ENCODE results near the gene TOMM6.
"Not testable (repeated sequence)": the region's sequence is repeated elsewhere in the genome, so short reads cannot be mapped to it uniquely, and the experiment has no call there.

The TOMM6 gene

DNA sequence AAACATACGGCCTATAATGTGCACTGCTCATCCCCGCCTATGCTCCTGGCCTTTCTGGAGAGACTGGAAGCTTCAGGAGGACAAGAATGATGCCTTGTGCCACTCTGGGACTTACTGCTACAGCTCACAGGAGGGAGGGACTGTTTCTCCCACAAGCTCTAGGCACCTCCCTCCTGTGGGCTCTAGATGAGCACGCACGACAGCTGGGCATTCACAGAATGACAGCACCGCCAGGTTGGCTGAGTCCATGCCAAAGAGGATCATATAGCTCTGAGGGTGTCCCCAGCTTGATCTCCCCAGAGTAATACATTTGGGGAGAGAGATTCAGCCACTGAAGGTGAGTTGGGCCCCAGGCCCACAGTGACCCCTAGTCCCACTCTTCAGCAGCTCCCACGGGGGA lies 30.2 kb upstream of the TOMM6 start:
- no peaks in the 10 kb centered on the region for H3K36me3 Mint-ChIP-seq
- no peaks in the 10 kb centered on the region for H3K4me1 Mint-ChIP-seq
- no peaks in the 10 kb centered on the region for H3K9me3 Mint-ChIP-seq
- H3K4me3 Mint-ChIP-seq: no peak overlapping the region
- H3K27me3 Mint-ChIP-seq: peaks cover 15% of the 10 kb centered on the region
- H3K27ac Mint-ChIP-seq: no peak overlapping the region
- ATAC-seq: no peak

DNA sequence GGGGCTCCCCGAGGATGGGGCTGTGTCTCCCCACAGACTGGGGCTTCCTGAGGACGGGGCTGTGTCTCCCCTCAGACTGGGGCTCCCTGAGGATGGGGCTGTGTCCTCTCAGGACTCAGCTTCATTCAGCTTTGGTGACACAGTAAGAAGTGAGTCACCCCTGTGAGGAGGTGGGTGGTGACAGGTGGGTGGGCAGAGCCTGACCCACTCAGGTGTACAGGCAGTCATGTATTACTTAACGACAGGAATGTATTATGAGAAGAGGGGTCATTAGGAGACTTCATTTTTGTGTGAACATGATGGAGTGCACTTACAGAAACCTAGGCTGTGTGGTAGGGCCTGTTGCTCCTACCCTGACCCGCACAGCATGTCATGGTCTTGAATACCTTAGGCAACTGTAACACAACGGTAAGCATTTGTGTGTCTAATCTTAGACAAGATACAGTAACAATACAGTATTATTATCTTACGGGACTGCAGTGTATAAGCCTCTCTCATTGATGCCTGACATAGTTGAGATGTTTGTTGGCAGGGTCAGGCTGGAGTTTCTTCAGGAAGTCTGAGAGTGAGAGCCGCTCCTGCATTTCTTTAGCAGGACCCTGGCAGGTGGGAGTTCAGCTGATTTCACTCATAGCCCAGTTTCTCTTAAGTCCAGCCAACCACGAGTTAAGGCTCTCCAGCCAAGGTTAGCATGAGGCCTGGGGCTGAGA lies 29.4 kb upstream of the TOMM6 start:
- no peaks in the 10 kb centered on the region for H3K9me3 Mint-ChIP-seq
- no peak overlapping the region for H3K27ac Mint-ChIP-seq
- no peak overlapping the region for H3K4me3 Mint-ChIP-seq
- H3K4me1 Mint-ChIP-seq: no peaks in the 10 kb centered on the region
- no peaks in the 10 kb centered on the region for H3K36me3 Mint-ChIP-seq
- ATAC-seq: no peak
- peaks cover 15% of the 10 kb centered on the region for H3K27me3 Mint-ChIP-seq

DNA sequence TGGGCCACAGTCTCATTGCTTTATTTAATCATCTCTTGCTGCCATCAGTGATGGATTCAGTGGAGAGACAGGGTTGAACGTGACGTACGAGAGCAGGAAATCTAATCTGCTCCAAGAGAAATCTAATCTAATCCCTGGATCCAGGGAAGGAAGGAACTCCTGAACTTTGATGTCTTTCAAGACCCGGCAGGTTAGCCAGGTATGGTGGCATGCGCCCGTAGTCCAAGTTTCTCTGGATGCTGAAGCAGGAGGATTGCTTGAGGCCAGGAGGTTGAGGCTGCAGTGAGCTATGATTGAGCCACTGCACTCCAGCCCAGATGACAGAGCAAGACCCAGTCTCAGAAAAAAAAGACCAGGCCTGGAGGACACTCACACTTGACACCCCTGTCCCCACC lies 28.9 kb upstream of the TOMM6 start:
- H3K27ac Mint-ChIP-seq: no peak overlapping the region
- H3K36me3 Mint-ChIP-seq: no peaks in the 10 kb centered on the region
- no peaks in the 10 kb centered on the region for H3K4me1 Mint-ChIP-seq
- H3K9me3 Mint-ChIP-seq: no peaks in the 10 kb centered on the region
- no peak overlapping the region for H3K4me3 Mint-ChIP-seq
- peaks cover 15% of the 10 kb centered on the region for H3K27me3 Mint-ChIP-seq
- no peak for ATAC-seq

DNA sequence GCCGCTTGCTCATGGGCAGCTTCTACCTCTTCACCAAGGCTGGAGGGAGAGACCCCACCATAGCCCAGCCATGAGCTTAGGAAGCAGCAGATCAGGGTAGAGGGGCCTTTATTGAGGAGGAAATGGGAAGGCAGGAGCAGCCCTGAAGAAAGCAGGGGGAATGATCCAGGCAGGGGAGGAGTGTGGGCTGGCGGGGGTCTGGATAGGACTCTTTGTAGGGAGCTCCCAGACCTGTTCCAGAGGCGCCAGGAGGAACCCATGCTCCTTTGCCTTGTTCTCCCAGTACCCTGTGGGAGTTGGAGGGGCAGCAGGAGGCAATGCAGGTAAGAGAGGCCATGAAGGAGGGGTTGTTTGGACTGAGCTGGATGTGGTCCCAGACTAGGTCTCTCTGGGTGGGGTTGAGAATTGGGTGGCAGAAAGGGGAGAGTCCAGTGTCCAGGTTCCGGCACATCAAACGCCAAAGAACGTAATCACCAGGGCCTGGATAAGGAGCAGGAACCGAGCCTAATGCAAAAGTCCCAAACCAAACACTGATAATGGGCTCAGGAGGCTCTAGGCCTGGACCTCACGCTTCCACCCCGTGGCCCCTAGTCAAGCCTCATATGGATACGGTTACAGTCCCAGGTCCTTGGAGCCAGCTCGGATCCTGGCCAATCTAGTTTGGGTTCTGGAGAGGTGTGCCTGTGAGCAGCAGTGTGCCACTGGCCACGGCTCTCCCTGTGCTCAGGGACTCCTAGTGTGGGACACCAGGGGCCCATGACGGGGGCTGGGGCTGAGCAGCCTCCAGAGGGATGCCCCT lies 28.2 kb upstream of the TOMM6 start:
- Mint-ChIP-seq H3K27me3 (peaks cover 15% of the 10 kb centered on the region), H3K36me3 (no peaks in the 10 kb centered on the region), H3K9me3 (no peaks in the 10 kb centered on the region), H3K4me3 (no peak overlapping the region), H3K27ac (no peak overlapping the region), H3K4me1 (no peaks in the 10 kb centered on the region)
- ATAC-seq: no peak

DNA sequence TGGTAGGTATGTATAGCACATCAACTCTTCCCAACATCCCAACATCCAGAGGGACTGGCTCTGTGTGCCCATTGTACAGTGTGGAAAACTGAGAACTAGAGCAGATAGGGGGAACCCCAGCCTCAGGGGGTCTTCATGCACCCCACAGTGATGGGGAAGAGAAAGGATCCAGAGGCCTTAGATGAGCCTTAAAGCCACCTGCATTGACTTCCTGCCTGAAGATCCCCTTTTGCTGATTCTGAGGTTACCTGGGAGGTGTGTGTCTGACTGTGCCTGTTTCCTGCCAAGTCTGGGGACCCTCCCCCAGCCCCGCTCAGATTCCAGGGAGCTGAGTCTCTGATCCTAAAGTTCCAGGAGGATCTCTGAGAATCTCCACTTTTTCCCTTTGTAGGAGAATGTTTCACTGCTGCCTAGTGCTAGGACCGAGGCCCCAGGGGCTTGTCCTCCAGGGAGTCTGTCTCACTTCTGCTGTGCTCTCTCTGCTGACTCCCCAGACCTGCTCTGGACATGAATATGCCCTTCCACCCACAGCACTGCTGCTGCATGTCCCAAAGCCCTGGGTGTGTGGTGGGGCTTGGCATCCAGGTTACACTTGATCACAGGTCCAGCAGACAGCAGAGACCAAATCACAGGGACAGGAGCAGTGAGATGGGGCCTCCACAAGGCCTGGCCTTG lies 27.5 kb upstream of the TOMM6 start:
- no peaks in the 10 kb centered on the region for H3K36me3 Mint-ChIP-seq

DNA sequence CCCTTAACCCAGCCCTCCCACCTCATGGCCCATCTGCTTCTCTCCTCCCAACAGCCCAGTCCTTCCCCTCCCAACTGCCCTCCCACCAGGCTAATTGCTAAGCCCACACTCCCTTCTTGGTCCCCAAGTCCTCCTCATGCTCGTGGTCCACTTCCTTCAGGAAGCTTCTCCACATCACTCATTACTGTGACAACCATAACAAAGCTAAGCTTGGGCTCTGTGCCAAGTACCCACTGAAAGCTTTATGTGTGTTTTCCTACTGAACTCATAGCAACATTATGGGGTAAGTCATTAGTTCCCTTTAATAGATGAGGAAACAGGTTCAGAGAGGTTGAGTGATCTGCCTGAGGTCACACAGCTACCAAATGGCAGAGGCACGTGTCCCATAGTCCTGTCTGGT lies 24.0 kb upstream of the TOMM6 start:
- Mint-ChIP-seq H3K4me3 (no peak overlapping the region), H3K36me3 (no peaks in the 10 kb centered on the region), H3K27me3 (no peaks in the 10 kb centered on the region), H3K9me3 (no peaks in the 10 kb centered on the region), H3K4me1 (no peaks in the 10 kb centered on the region), H3K27ac (no peak overlapping the region)
- ATAC-seq: no peak

More for the DNA sequence above, 27.5 kb upstream of the TOMM6 start:
- no peak overlapping the region for H3K27ac Mint-ChIP-seq
- H3K9me3 Mint-ChIP-seq: no peaks in the 10 kb centered on the region
- peak; percentile 46 for ATAC-seq
- H3K4me1 Mint-ChIP-seq: no peaks in the 10 kb centered on the region
- H3K4me3 Mint-ChIP-seq: no peak overlapping the region
- H3K27me3 Mint-ChIP-seq: peaks cover 15% of the 10 kb centered on the region

DNA sequence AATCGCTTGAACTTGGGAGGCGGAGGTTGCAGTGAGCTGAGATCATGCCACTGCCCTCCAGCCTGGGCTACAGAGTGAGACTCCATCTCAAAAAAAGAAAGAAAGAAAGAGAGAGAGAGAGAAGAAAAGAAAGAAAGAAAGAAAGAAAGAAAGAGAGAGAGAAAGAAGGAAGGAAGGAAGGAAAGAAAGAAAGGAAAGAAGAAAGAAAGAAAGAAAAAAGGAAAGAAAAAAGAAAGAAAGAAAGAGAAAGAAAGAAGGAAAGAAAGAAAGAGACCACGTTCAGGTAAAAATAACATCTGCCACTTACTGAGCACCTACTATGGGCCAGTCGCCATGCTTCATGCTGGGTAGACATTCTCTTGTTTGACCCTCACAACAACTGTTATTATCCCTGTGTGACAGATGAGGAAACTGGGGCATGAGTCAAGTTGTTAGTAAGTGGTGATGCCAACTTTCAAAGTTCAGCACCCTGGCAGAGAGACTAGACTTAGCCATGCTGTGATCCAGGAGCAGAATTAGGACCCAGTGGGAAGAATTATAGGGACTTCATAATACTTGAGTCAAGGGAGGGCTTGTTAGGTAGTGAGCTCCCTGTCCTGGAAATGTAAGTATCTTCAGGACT lies 21.3 kb upstream of the TOMM6 start:
- not testable (repeated sequence) for H3K4me1 Mint-ChIP-seq, H3K27ac Mint-ChIP-seq, H3K27me3 Mint-ChIP-seq, H3K9me3 Mint-ChIP-seq, ATAC-seq, H3K4me3 Mint-ChIP-seq
- peaks cover 11% of the 10 kb centered on the region for H3K36me3 Mint-ChIP-seq

DNA sequence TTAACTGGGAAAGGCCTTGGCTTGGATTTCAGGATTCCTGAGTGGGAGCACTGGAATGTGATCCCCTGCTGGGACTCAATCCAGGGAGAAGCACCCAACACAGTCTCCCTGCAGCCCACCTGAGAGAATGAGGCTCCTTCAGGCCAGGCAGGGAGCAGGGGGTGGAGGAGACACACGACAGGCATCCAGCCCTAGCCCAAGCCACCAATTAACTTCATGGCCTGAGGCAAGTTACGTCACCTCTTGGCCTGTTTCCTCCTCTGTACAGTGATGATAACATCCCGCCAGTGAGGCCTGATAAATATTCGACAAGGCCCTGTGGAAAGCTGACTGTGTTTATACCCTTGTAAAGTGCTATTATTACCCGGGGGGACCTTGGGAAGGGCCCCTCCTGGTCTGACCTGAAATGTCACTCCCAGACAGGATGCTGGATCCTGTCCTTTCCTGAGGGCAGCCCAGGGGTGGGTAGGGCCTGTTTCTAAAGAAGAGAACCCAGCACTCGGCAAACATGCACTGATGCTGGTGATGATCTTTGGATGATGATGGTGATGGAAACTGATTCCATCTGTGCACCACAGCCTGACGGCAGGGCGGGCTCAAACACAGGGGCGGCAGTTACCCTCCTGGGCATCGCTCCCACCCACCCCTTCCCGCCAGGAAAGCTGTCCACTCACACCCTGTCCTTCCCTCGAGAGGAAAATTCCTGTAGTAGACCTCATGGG lies 20.2 kb upstream of the TOMM6 start:
- no peaks in the 10 kb centered on the region for H3K9me3 Mint-ChIP-seq
- no peaks in the 10 kb centered on the region for H3K4me1 Mint-ChIP-seq
- no peak for ATAC-seq
- H3K27ac Mint-ChIP-seq: no peak overlapping the region
- peaks cover 15% of the 10 kb centered on the region for H3K36me3 Mint-ChIP-seq
- no peaks in the 10 kb centered on the region for H3K27me3 Mint-ChIP-seq
- no peak overlapping the region for H3K4me3 Mint-ChIP-seq

DNA sequence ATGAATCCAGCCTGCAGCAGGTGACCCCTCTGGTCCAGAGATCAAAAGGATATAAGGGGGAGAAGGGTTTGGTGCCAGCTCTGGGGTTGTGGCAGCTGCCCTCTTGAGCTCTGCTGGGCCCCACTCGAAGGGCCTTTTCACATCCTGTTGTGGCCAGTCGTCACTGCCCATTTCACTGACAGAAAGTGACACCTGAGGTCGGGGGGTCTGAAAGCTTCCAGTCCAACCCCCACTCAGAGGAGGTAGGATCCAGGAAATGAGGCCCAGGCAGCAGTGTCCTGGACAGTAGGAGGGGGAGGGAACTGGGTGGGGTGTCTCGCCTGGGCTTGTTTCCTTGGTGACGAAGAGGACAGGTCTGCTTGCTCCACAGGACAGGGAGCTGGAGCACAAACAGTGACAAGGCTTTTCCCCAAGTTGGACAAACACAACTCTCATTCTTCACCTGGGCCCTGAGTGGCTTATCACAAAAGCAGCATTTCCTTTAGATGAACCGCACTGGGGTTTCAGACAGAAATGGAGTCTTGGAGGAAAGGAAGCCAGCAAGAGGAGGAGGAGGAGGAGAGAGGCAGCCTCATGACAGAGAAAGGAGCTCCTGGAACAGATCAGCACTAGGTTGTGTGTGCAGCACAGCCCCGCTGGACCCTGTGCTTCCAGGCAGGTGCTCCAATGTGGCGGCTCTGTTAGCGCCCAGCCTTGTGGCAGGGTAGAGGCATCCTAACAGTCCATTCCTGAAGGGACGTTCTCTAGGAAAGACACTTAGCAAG lies 18.8 kb upstream of the TOMM6 start:
- Mint-ChIP-seq H3K27ac (no peak overlapping the region), H3K36me3 (peaks cover 15% of the 10 kb centered on the region), H3K4me3 (no peak overlapping the region), H3K4me1 (no peaks in the 10 kb centered on the region), H3K27me3 (no peaks in the 10 kb centered on the region), H3K9me3 (no peaks in the 10 kb centered on the region)
- ATAC-seq: no peak

DNA sequence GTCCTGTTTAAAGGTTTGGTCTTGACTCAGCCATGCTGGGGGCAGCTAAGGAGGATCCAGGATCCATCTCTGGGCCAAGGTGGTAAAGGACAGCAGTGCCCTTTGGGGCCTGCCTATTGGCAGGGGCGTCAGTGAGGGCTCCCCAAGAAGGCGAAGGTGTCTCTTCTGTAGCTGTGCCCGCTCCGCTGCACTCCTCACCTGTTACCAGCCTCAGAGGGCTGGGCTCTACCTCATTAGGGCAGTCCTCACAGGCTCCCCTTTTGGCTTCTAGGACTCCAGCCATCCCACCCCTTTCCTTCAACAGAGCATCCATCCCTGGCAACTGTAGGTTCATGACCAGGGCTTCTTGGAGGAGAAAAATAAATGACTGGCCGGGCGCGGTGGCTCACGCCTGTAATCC lies 18.1 kb upstream of the TOMM6 start:
- no peaks in the 10 kb centered on the region for H3K9me3 Mint-ChIP-seq
- no peak overlapping the region for H3K27ac Mint-ChIP-seq

DNA sequence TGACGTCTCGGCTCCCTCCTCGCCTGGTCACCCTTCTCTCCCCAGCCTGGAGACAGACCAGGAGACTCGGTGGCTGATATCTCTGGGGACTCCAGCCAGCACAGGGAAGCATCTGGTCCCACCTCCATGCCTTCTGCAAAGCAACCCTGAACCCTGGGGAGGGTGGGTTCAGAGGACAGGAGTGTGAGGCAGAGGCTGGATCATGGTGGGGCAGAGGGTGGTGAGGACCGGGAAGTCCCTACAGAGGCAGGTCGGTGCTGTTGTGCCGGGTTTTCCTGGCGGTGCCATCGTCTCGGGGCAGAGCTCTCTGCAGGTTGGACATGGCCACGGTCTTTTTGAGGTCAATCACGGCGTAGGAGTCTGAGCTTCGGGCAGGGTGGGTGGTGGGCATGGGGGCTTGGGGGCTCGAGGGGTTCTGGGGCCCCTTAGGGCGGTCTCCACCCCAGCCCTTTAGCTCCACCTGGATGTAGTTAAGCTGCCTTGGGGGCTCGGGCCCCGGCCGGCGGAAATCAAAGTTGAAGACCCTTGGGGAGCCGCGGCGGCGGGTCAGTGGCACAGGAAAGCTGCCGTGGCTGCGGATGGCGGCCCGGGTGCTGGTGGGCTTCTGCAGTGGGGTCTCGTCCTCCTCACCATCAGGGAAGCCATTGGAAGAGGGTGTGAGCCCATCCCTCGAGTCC lies 17.0 kb upstream of the TOMM6 start:
- no peaks in the 10 kb centered on the region for H3K27me3 Mint-ChIP-seq
- ATAC-seq: no peak
- H3K4me1 Mint-ChIP-seq: no peaks in the 10 kb centered on the region
- no peaks in the 10 kb centered on the region for H3K9me3 Mint-ChIP-seq
- H3K4me3 Mint-ChIP-seq: no peak overlapping the region
- H3K27ac Mint-ChIP-seq: no peak overlapping the region
- H3K36me3 Mint-ChIP-seq: peaks cover 32% of the 10 kb centered on the region

More for the DNA sequence above, 18.1 kb upstream of the TOMM6 start:
- ATAC-seq: no peak
- Mint-ChIP-seq H3K36me3 (peaks cover 21% of the 10 kb centered on the region), H3K27me3 (no peaks in the 10 kb centered on the region), H3K4me3 (no peak overlapping the region), H3K4me1 (no peaks in the 10 kb centered on the region)

DNA sequence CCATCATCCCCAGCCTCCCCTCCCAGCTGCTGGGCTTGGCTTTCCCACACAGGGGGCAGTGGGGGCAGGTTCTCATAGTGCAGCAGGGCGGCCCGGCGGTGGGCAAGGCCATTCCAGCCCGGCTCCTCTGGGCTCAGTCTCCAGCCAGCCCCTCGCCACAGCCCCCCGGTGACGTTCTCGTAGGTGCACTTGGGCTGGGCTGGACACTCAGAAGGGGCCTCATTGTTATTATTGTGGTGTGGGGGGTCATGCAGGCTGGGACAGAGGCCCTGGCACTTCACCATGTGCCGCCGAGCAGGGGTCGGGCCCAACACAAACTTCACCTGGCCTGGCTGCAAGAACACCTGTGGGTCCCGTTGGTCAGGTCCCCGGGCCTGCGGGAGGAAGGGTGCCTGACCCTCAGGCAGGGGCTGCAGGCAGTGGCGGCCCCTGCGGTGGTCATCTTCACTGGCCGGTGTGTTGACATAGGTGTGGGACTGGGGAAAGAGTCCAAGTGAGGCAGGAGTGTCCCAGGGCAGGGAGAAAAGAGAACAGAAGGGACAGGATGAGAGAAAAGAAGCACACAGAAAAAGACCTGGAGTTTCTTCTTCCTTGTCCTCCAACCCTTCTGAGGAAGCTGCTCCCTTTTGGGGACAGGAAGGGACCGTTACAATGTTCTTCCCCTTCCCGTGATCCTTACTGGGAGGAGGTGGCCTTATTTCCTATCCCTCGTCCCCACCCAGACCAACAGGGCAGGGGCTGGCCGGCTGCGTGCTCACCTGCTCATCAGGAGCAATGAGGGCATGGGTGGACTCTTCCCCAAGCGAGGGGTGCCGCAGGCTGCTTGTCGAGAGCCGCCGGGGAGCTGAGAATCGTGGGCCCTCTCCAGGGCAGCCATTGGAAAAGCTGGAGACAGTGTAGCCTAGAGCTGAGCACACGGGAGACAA lies 16.2 kb upstream of the TOMM6 start:
- Mint-ChIP-seq H3K4me3 (no peak overlapping the region), H3K9me3 (no peaks in the 10 kb centered on the region), H3K27ac (no peak overlapping the region), H3K27me3 (no peaks in the 10 kb centered on the region), H3K4me1 (no peaks in the 10 kb centered on the region), H3K36me3 (peaks cover 33% of the 10 kb centered on the region)
- no peak for ATAC-seq

DNA sequence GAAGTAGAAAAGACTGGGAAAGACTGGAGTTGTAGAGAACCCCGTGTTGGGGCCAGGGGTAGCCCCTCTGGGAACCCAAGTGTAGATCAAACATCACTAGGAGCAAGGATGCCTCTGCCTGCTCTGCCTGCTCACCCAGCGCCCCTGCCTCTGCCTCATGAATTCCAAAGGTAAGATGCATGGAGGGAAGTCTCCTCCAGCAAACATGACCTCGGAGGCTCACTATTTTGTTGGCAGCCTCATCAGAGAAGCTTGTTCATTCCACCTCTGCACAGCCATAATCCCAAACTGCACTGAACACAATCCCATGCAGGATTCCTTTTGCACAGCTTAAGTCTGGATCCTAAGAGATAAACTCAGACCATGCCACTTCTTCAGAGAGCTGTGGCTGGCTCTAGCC lies 12.7 kb upstream of the TOMM6 start:
- Mint-ChIP-seq H3K36me3 (peaks cover 33% of the 10 kb centered on the region), H3K27ac (no peak overlapping the region), H3K9me3 (no peaks in the 10 kb centered on the region), H3K4me1 (peaks cover 9% of the 10 kb centered on the region), H3K4me3 (no peak overlapping the region), H3K27me3 (no peaks in the 10 kb centered on the region)
- ATAC-seq: no peak

Measured in stimulated activated memory B cell treated with anti-CD40 and anti-IgM and Interleukin-4, amounts not matched to agents 10 μg/mL and 1 μg/mL and 100 μg/mL, for 72 hours (primary cell).